Measurements from ENCODE around the gene CLIC4.
"Not testable (repeated sequence)": the region's sequence is repeated elsewhere in the genome, so short reads cannot be mapped to it uniquely, and the experiment has no call there.

GRCh38 chr1:24794130-24794502 lies 48.9 kb downstream of the CLIC4 start:
- not testable (repeated sequence) for TF ChIP-seq POLR2A (IDR thresholded peaks at IDR 0.05)
- TF ChIP-seq, protein P1, sequence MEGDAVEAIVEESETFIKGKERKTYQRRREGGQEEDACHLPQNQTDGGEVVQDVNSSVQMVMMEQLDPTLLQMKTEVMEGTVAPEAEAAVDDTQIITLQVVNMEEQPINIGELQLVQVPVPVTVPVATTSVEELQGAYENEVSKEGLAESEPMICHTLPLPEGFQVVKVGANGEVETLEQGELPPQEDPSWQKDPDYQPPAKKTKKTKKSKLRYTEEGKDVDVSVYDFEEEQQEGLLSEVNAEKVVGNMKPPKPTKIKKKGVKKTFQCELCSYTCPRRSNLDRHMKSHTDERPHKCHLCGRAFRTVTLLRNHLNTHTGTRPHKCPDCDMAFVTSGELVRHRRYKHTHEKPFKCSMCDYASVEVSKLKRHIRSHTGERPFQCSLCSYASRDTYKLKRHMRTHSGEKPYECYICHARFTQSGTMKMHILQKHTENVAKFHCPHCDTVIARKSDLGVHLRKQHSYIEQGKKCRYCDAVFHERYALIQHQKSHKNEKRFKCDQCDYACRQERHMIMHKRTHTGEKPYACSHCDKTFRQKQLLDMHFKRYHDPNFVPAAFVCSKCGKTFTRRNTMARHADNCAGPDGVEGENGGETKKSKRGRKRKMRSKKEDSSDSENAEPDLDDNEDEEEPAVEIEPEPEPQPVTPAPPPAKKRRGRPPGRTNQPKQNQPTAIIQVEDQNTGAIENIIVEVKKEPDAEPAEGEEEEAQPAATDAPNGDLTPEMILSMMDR (IDR thresholded peaks at IDR 0.05): not testable (repeated sequence)
